Heart right ventricle (tissue), 16 donors: ENCODE measurements around the gene ZHX3. TPM values are rescaled to one million over a fixed set of nuclear protein-coding genes. Genes with fewer than 3 reads are reported as not detected.

Experiments used
- ATAC-seq, 8 donors: fragments of 200-7000 bp; cut with Tn5 transposase; one replicate each; pipeline ENCODE4 v1.9.1; 2020; ENCODE audit warnings: mild to moderate bottlenecking in 8 of 8, moderate library complexity in 8 of 8, moderate number of reproducible peaks in 1 of 8
- DNase-seq, 2 donors: peaks; one replicate each; pipeline ENCODE4 v3.0.0-alpha.2; 2020
- H3K27ac ChIP-seq, 10 donors: fragments of 200-600 bp; sonication (generic) in 2 of 10; one replicate each; pipeline versions ENCODE4 v1.5.0 to v1.8.0; 2020 to 2022; ENCODE audit warnings: mild to moderate bottlenecking in 3 of 10
- H3K27me3 ChIP-seq, 7 donors: fragments of 200-600 bp; one replicate each; pipeline ENCODE4 v1.8.0; 2021 to 2022; ENCODE audit warnings: mild to moderate bottlenecking in 2 of 7
- H3K36me3 ChIP-seq, 9 donors: fragments of 200-600 bp; sonication (generic) in 1 of 9; one replicate each; pipeline versions ENCODE4 v1.5.0 to v1.8.0; 2020 to 2022; ENCODE audit warnings: mild to moderate bottlenecking in 2 of 9
- H3K4me1 ChIP-seq, 9 donors: fragments of 200-600 bp; sonication (generic) in 1 of 9; one replicate each; pipeline versions ENCODE4 v1.5.0 to v1.8.0; 2020 to 2022; ENCODE audit warnings: mild to moderate bottlenecking in 4 of 9
- H3K4me3 ChIP-seq, 10 donors: fragments of 200-600 bp; sonication (generic) in 2 of 10; one replicate each; pipeline versions ENCODE4 v1.5.0 to v1.8.0; 2020 to 2022; ENCODE audit warnings: mild to moderate bottlenecking in 7 of 10, moderate library complexity in 2 of 10
- H3K9me3 ChIP-seq, 11 donors: fragments of 200-600 bp in 10 of 11; sonication (generic) in 2 of 11; one replicate each; pipeline versions ENCODE4 v1.5.0 to v1.8.0; 2013 to 2022; ENCODE audit warnings: mild to moderate bottlenecking in 2 of 11, control low read depth in 1 of 11, moderate library complexity in 1 of 11
- CTCF ChIP-seq, 9 donors: fragments of 200-600 bp; sonication (generic) in 2 of 9; IDR thresholded peaks; one replicate each; pipeline versions ENCODE4 v1.5.0 to v1.8.0; 2021 to 2022; ENCODE audit warnings: antibody characterized with exemption in 9 of 9, mild to moderate bottlenecking in 5 of 9, moderate library complexity in 1 of 9
- WGBS, 2 donors: extraction: QIAGEN DNeasy Blood & Tissue Kit; methylation state at CpG; one replicate each; pipeline ENCODE4 v1.1.7; 2013; ENCODE audit warnings: inconsistent platforms in 1 of 2; 5-methylcytosine and 5-hydroxymethylcytosine counted together
- intact Hi-C, 10 donors: fragments of 100-400 bp; cut with DNase I; formaldehyde crosslinking; loops; one replicate each; pipeline versions ENCODE4 v1.11.1 to v1.14.2; 2022
- polyA plus RNA-seq, 2 donors: library from polyadenylated mRNA; stranded (reverse); fragments of 200-250 nt; gene quantifications; one replicate each; pipeline ENCODE4 v1.2.3, GENCODE V29; 2013
- total RNA-seq, 10 donors: library from RNA; stranded (reverse); fragmentation: NEBNext Ultra II Directional in 3 of 10; extraction: Animal tissue kit (Norgen Biotek cat#: 25700) in 3 of 10; gene quantifications; one replicate each; pipeline versions ENCODE4 v1.2.1 to v1.2.4, GENCODE V29; 2021 to 2023
- donor health status: Arrhythmogenic right ventricular cardiomyopathy.
- donor health status: ischemic (EF 13 %, LVEDD 7.1; RV severe dilation, severe dysfunction).
- donor health status: healthy with polysubstance abuse.
- donor health status: DM: no; HTN: yes; CAD: no.
- donor health status: DM: no; HTN: no; CAD: no.
- donor health status: ischemic (EF 25% LVEDD 6.9; RV normal size, moderate dysfunction).
- donor health status: ischemic (EF 25% LVEDD 5.7; RV mildly dilated, moderate dysfunction).
- donor health status: healthy.
- donor health status: DM: yes; HTN: yes; CAD: no.
- donor health status: Ischemic cardiomyopathy.
- donor health status: ischemic (EF 35%, LVEDD 5.7; RV mildly dilated, moderate dysfunction).
- donor health status: nonischemic (EF 11% LVEDD 7.7; RV severe dilation, severe dysfunction).
- donor health status: DM: yes; HTN: yes; CAD: no.
- donor health status: PGD.
- donor health status: ischemic (EF 29% LVEDD 5.4; RV normal size, mild dysfunction).
- donor health status: nonischemic (EF 23%, LVEDD 6.1; RV moderate dilation, normal function).

Gene ZHX3
- total and polyA plus RNA-seq, 12 donors = 6.5 to 51.8 (median 30.4) TPM

- no peak for ATAC-seq
- Histone ChIP-seq H3K27me3 (no peaks in the 10 kb centered on the region), H3K4me3 (no peak overlapping the region), H3K4me1 (peaks cover 0 to 74% (median 34%) of the 10 kb centered on the region in 9 donors), H3K9me3 (no peaks in the 10 kb centered on the region), H3K36me3 (peaks cover 0 to 2% (median 0%) of the 10 kb centered on the region in 9 donors), H3K27ac (peak overlapping the region in 4 of 10 donors; percentile 0 to 85 (median 47))
- DNase-seq = no peak
- intact Hi-C loops = loop anchor here in 1 of 10 donors (5.0 kb wide), 1 partner anchor 44 kb away; the partner anchor contains the start of gene ZHX3
- TF ChIP-seq CTCF (IDR thresholded peaks at IDR 0.05) = no peak
These were observed 44.1 kb downstream of the ZHX3 start for GRCh38 chr20:41273445-41273844.

- intact Hi-C loops = loop anchor here in 1 of 10 donors (5.0 kb wide), 1 partner anchor 45 kb away; the partner anchor contains the start of gene ZHX3
- TF ChIP-seq CTCF (IDR thresholded peaks at IDR 0.05) = no peak
- no peak for ATAC-seq
- no peaks in the 10 kb centered on the region for H3K9me3 ChIP-seq
- H3K4me1 ChIP-seq = peaks cover 0 to 74% (median 34%) of the 10 kb centered on the region in 9 donors
- peak overlapping the region in 2 of 10 donors; percentile 5 to 32 for H3K27ac ChIP-seq
- 94 to 97% methylated on average over 1 of the region's 1 CpG for WGBS, 2 donors
- H3K4me3 ChIP-seq = no peak overlapping the region
- H3K36me3 ChIP-seq = peaks cover 0 to 13% (median 3%) of the 10 kb centered on the region in 9 donors
- no peak for DNase-seq
- no peaks in the 10 kb centered on the region for H3K27me3 ChIP-seq
These were observed 45.2 kb downstream of the ZHX3 start for GRCh38 chr20:41272339-41272738.

GRCh38 chr20:41268917-41269652 is 48.4 kb downstream of the ZHX3 start:
- intact Hi-C loops = loop anchor here in 1 of 10 donors (10.0 kb wide), 1 partner anchor 66 kb away; no protein-coding TSS in a partner anchor
- no peak for TF ChIP-seq CTCF (IDR thresholded peaks at IDR 0.05)
- peaks cover 0 to 34% (median 6%) of the 10 kb centered on the region in 9 donors for H3K36me3 ChIP-seq
- H3K27ac ChIP-seq = peak overlapping the region in 2 of 10 donors; percentile 21 to 23
- ATAC-seq (peak in 1 of 8 donors; percentile 20), DNase-seq (no peak)
- H3K4me1 ChIP-seq = peaks cover 0 to 46% (median 13%) of the 10 kb centered on the region in 9 donors
- no peak overlapping the region for H3K4me3 ChIP-seq
- H3K27me3 ChIP-seq = no peaks in the 10 kb centered on the region
- 68 to 74% methylated on average over 4 of the region's 4 CpGs for WGBS, 2 donors
- H3K9me3 ChIP-seq = no peaks in the 10 kb centered on the region

- no peak for TF ChIP-seq CTCF (IDR thresholded peaks at IDR 0.05)
- Histone ChIP-seq H3K27me3 (no peaks in the 10 kb centered on the region), H3K4me3 (no peak overlapping the region), H3K27ac (no peak overlapping the region), H3K36me3 (peaks cover 0 to 34% (median 6%) of the 10 kb centered on the region in 9 donors), H3K4me1 (peaks cover 0 to 39% (median 6%) of the 10 kb centered on the region in 9 donors), H3K9me3 (no peaks in the 10 kb centered on the region)
- ATAC-seq (no peak), DNase-seq (no peak)
- WGBS, 2 donors = 91 to 93% methylated on average over 1 of the region's 1 CpG
- intact Hi-C loops = loop anchor here in 1 of 10 donors (10.0 kb wide), 1 partner anchor 66 kb away; no protein-coding TSS in a partner anchor
These were observed 49.1 kb downstream of the ZHX3 start for GRCh38 chr20:41268402-41268801.
